IMR-90 (cell line): Measurements from ENCODE around the gene PSMD12. TPM values are rescaled to one million over a fixed set of nuclear protein-coding genes. Genes with fewer than 3 reads are reported as not detected.
A peak's percentile ranks its signal among the peaks of the same experiment; 100 is the strongest.

Source experiments
- BHLHE40 ChIP-seq: fragments of 150-350 bp; IDR thresholded peaks from 2 replicates; pipeline ENCODE4 v1.6.1; 2016; ENCODE audit warnings: mild to moderate bottlenecking, low read depth, low read length
- ELK1 ChIP-seq: fragments of 150-350 bp; IDR thresholded peaks from 2 replicates; pipeline ENCODE4 v1.6.1; 2016; ENCODE audit warnings: low read depth, mild to moderate bottlenecking, low read length, moderate library complexity, borderline replicate concordance
- RAD21 ChIP-seq: IDR thresholded peaks from 2 replicates; pipeline ENCODE4 v1.6.1; 2012; ENCODE audit warnings: low read length, improper control_type of control experiment
- RFX5 ChIP-seq: IDR thresholded peaks from 2 replicates; pipeline ENCODE4 v1.8.0; 2012; ENCODE audit warnings: low read depth, mild to moderate bottlenecking, low read length, moderate library complexity
- polyA plus RNA-seq, 3 experiments: library from polyadenylated mRNA; depleted of rRNA; stranded (reverse); fragments of >200 nt; gene quantifications; 2 replicates each; pipeline ENCODE4 v1.2.3, GENCODE V29; 2012; ENCODE audit warnings: low replicate concordance in 1 of 3
- total RNA-seq: library from RNA; depleted of rRNA; stranded (reverse); fragments of >200 nt; gene quantifications from 2 replicates; pipeline ENCODE4 v1.2.3, GENCODE V29; 2012

The PSMD12 gene
- total and polyA plus RNA-seq, 2 of the 4 experiments (the other 2 are of a cell fraction) = 17.9 to 39.7 TPM

- TF ChIP-seq ELK1 = no peak
- no peak for TF ChIP-seq RFX5
- TF ChIP-seq BHLHE40 = peak; percentile 54
- TF ChIP-seq RAD21 = peak; percentile 74
Measured at GRCh38 chr17:67378454-67379250, 12.3 kb upstream of the PSMD12 start (continued).
